SK-N-SH (cell line): ENCODE results near the gene CCN5. TPM values are rescaled to one million over a fixed set of nuclear protein-coding genes. Genes with fewer than 3 reads are reported as not detected.

Experiments used
- CTCF ChIA-PET: fragments of 300-600, 350-600 bp; formaldehyde crosslinking; extraction: SDS; loops from one replicate; lab custom pipeline; 2021; lab: Yijun Ruan, JAX
- POLR2A ChIA-PET: fragments of 350-600 bp; sonication (Branson Sonifier 250); formaldehyde crosslinking; extraction: SDS; loops from one replicate; lab custom pipeline; 2020; ENCODE audit warnings: antibody characterized with exemption, inconsistent platforms; lab: Yijun Ruan, JAX
- DNase-seq: peaks from one replicate; pipeline ENCODE4 v3.0.0; 2012
- H2AFZ ChIP-seq: fragments of 200-600 bp; sonication (generic); 2 replicates; pipeline ENCODE4 v1.8.1; 2016; ENCODE audit warnings: antibody characterized with exemption, mild to moderate bottlenecking, low read depth
- H3F3A ChIP-seq: fragments of 200-600 bp; sonication (generic); replicated peaks from 2 replicates; pipeline ENCODE3; 2016; ENCODE audit warnings: antibody characterized with exemption, mild to moderate bottlenecking; ENCODE audit not compliant: insufficient read depth
- H3K27ac ChIP-seq, 2 experiments: fragments of 200-500 bp in 1 of 2; fragments of 200-600 bp in 1 of 2; sonication (Bioruptor generic) in 1 of 2; sonication (generic), shearing (Covaris generic) in 1 of 2; 2 replicates each; pipeline versions ENCODE4 v1.5.1 to v1.6.1; 2014 to 2016; ENCODE audit warnings: low read depth in 2 of 2, inconsistent platforms in 1 of 2, low read length in 1 of 2, mild to moderate bottlenecking in 1 of 2, mixed read lengths in 1 of 2
- H3K27me3 ChIP-seq: fragments of 200-600 bp; sonication (generic), shearing (Covaris generic); 2 replicates; pipeline ENCODE4 v1.6.1; 2016; ENCODE audit warnings: mixed run types; ENCODE audit not compliant: insufficient read depth
- H3K36me3 ChIP-seq, 2 experiments: fragments of 200-500 bp in 1 of 2; fragments of 200-600 bp in 1 of 2; sonication (Bioruptor generic) in 1 of 2; sonication (generic) in 1 of 2; replicated peaks in 1 of 2; 2 replicates each; pipeline versions ENCODE3 to v1.5.1; 2014 to 2016; ENCODE audit warnings: low read length in 1 of 2, mild to moderate bottlenecking in 1 of 2; ENCODE audit not compliant: insufficient read depth in 2 of 2, control insufficient read depth in 1 of 2
- H3K4me1 ChIP-seq, 2 experiments: fragments of 200-500 bp in 1 of 2; fragments of 200-600 bp in 1 of 2; sonication (Bioruptor generic) in 1 of 2; sonication (generic), shearing (Covaris generic) in 1 of 2; 2 replicates each; pipeline versions ENCODE4 v1.5.1 to v1.6.1; 2014 to 2016; ENCODE audit warnings: low read depth in 1 of 2, low read length in 1 of 2, mixed run types in 1 of 2; ENCODE audit not compliant: insufficient read depth in 2 of 2, control insufficient read depth in 1 of 2
- H3K4me2 ChIP-seq: fragments of 200-600 bp; sonication (generic), shearing (Covaris generic); 2 replicates; pipeline ENCODE4 v1.6.1; 2017; ENCODE audit warnings: mixed run types
- H3K4me3 ChIP-seq, 2 experiments: fragments of 200-500 bp in 1 of 2; fragments of 200-600 bp in 1 of 2; sonication (Bioruptor generic) in 1 of 2; sonication (generic), shearing (Covaris generic) in 1 of 2; 2 replicates each; pipeline versions ENCODE4 v1.5.1 to v1.8.1; 2014 to 2016; ENCODE audit warnings: low read depth in 2 of 2, inconsistent platforms in 1 of 2, low read length in 1 of 2, mild to moderate bottlenecking in 1 of 2, mixed read lengths in 1 of 2, moderate library complexity in 1 of 2
- H3K79me2 ChIP-seq: fragments of 200-600 bp; sonication (generic); 2 replicates; pipeline ENCODE4 v1.8.1; 2017; ENCODE audit warnings: mild to moderate bottlenecking; ENCODE audit not compliant: insufficient read depth
- H3K9ac ChIP-seq: fragments of 200-600 bp; sonication (generic); 2 replicates; pipeline ENCODE4 v1.6.1; 2017; ENCODE audit warnings: mixed run types
- H3K9me2 ChIP-seq: fragments of 200-600 bp; sonication (generic); 2 replicates; pipeline ENCODE4 v1.6.1; 2017; ENCODE audit warnings: mixed run types
- H3K9me3 ChIP-seq: fragments of 200-600 bp; sonication (generic); 2 replicates; pipeline ENCODE4 v1.6.1; 2017; ENCODE audit warnings: mixed run types, mild to moderate bottlenecking, moderate library complexity
- H4K20me1 ChIP-seq: fragments of 200-600 bp; sonication (generic); 2 replicates; pipeline ENCODE4 v1.6.1; 2017; ENCODE audit warnings: mild to moderate bottlenecking, mixed run types; ENCODE audit not compliant: insufficient read depth
- CHD2 ChIP-seq: fragments of 150-350 bp; IDR thresholded peaks from 2 replicates; pipeline ENCODE4 v1.6.1; 2018; ENCODE audit warnings: low read length; ENCODE audit not compliant: partially characterized antibody
- ELF1 ChIP-seq: IDR thresholded peaks from 2 replicates; pipeline ENCODE4 v1.4.0; 2012
- FOXJ3 ChIP-seq: sonication (generic); formaldehyde crosslinking; IDR thresholded peaks from 2 replicates; pipeline ENCODE4 v1.5.1; 2020; ENCODE audit warnings: mild to moderate bottlenecking, missing genetic modification reagents
- FOXM1 ChIP-seq: IDR thresholded peaks from 2 replicates; pipeline ENCODE4 v1.4.0; 2012; ENCODE audit warnings: low read depth, mild to moderate bottlenecking
- GATA2 ChIP-seq: sonication (generic); formaldehyde crosslinking; IDR thresholded peaks from 2 replicates; pipeline ENCODE4 v1.5.0; 2020; ENCODE audit warnings: mild to moderate bottlenecking, missing genetic modification reagents
- IRF3 ChIP-seq: fragments of 150-350 bp; IDR thresholded peaks from 2 replicates; pipeline ENCODE4 v1.6.1; 2016; ENCODE audit warnings: mild to moderate bottlenecking, low read depth, low read length
- JUND ChIP-seq: IDR thresholded peaks from 2 replicates; pipeline ENCODE4 v1.4.0; 2012
- MAX ChIP-seq: IDR thresholded peaks from 2 replicates; pipeline ENCODE4 v1.4.0; 2012; ENCODE audit warnings: low read depth
- NFIC ChIP-seq: IDR thresholded peaks from 2 replicates; pipeline ENCODE4 v1.4.0; 2012; ENCODE audit warnings: borderline replicate concordance
- POLR2AphosphoS5 ChIP-seq: IDR thresholded peaks from 2 replicates; pipeline ENCODE4 v1.6.1; 2012; ENCODE audit warnings: low read depth, low read length
- RFX5 ChIP-seq: IDR thresholded peaks from 2 replicates; pipeline ENCODE4 v1.6.1; 2012; ENCODE audit warnings: mild to moderate bottlenecking, improper control_type of control experiment, low read length
- RXRA ChIP-seq: IDR thresholded peaks from 2 replicates; pipeline ENCODE4 v1.4.0; 2012; ENCODE audit warnings: low read depth, mild to moderate bottlenecking, borderline replicate concordance
- SIN3A ChIP-seq: IDR thresholded peaks from 2 replicates; pipeline ENCODE4 v1.6.1; 2012; ENCODE audit warnings: low read depth, mild to moderate bottlenecking, low read length, moderate library complexity, borderline replicate concordance
- SMC3 ChIP-seq: IDR thresholded peaks from 2 replicates; pipeline ENCODE4 v1.6.1; 2012; ENCODE audit warnings: low read depth, low read length, improper control_type of control experiment
- YY1 ChIP-seq: IDR thresholded peaks from 2 replicates; pipeline ENCODE4 v1.4.0; 2012; ENCODE audit warnings: low read depth, mild to moderate bottlenecking
- ZBTB33 ChIP-seq: IDR thresholded peaks from 2 replicates; pipeline ENCODE4 v1.4.0; 2012; ENCODE audit warnings: low read depth, borderline replicate concordance
- WGBS: methylation state at CpG from one replicate; pipeline ENCODE4 v1.1.6; 2017; ENCODE audit warnings: low lambda C conversion rate; 5-methylcytosine and 5-hydroxymethylcytosine counted together
- polyA plus RNA-seq, 3 experiments: library from polyadenylated mRNA; depleted of rRNA; stranded (reverse); fragments of >200 nt; gene quantifications; 2 replicates each; pipeline ENCODE4 v1.2.3, GENCODE V29; 2012

The CCN5 gene
- polyA plus RNA-seq, 1 of the 3 experiments (the other 2 are of a cell fraction), result 0.05 TPM

- no peak for TF ChIP-seq MAX
- TF ChIP-seq NFIC, result no peak
- no peak for TF ChIP-seq IRF3
- no peak for TF ChIP-seq JUND
- no peak for TF ChIP-seq SMC3
- no peak for TF ChIP-seq ELF1
Observed at GRCh38 chr20:44765701-44766347, 50.7 kb downstream of the CCN5 start (continued).

DNA sequence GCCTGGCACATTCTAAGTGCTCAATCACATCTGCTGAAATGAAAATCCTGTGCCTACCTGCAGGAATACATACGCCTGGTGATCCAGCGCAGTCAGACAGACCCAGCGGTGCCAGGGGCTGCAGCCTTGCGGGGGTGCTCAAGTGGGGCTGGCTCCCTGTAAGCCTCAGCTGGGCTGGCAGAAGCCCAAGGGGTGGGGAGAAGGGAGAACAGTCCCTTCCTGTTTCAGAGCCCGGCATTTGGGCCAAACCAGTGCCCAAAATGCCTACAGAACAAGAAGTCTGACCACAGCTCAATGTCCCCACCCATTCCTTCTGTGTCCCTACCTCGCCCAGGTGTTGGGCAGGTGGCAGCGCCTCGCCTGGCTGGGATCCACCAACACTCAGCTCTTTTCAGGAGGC is 53.1 kb downstream of the CCN5 start:
- Histone ChIP-seq H3K9me3 (no peaks in the 10 kb centered on the region), H3K9ac (no peak overlapping the region), H3F3A (no peaks in the 10 kb centered on the region), H3K4me3 (no peak overlapping the region), H4K20me1 (no peaks in the 10 kb centered on the region), H3K27me3 (peaks cover 26% of the 10 kb centered on the region; the same call in 1 of the 2 replicates), H3K36me3 (no peaks in the 10 kb centered on the region), H3K4me2 (no peak overlapping the region), H3K9me2 (no peaks in the 10 kb centered on the region), H2AFZ (no peak overlapping the region), H3K27ac (no peak overlapping the region), H3K79me2 (no peaks in the 10 kb centered on the region), H3K4me1 (peaks cover 0 to 29% of the 10 kb centered on the region in 2 experiments; a peak in 1 of 4 replicates)
- TF ChIP-seq CHD2, result no peak
- TF ChIP-seq POLR2AphosphoS5, result no peak
- no peak for TF ChIP-seq ZBTB33
- no peak for TF ChIP-seq FOXJ3
- no peak for TF ChIP-seq GATA2
- no peak for TF ChIP-seq IRF3
- TF ChIP-seq RXRA, result no peak
- TF ChIP-seq RFX5, result no peak
- no peak for TF ChIP-seq YY1
- no peak for TF ChIP-seq NFIC
- TF ChIP-seq SIN3A, result no peak
- TF ChIP-seq ELF1, result no peak
- no peak for TF ChIP-seq FOXM1
- DNase-seq, result no peak
- ChIA-PET CTCF (interaction anchor here (1.2 to 12.2 kb wide), 5 partner anchors 9 to 38 kb away, joined by 3 to 110 read pairs (median 4); partner anchors contain the start of gene KCNK15), POLR2A (no interaction called here)
- 57% methylated on average over 2 of the region's 8 CpGs for WGBS
